CD4-positive, alpha-beta T cell treated with Interleukin-1 beta for 1 hour (primary cell): ENCODE data around the gene SRRM3.
"Not testable (repeated sequence)": the region's sequence is repeated elsewhere in the genome, so short reads cannot be mapped to it uniquely, and the experiment has no call there.

Source experiments
- DNase-seq, 2 donors: peaks; one replicate each; pipeline ENCODE4 v3.0.0-alpha.2; 2020 to 2022

SRRM3 gene

DNA sequence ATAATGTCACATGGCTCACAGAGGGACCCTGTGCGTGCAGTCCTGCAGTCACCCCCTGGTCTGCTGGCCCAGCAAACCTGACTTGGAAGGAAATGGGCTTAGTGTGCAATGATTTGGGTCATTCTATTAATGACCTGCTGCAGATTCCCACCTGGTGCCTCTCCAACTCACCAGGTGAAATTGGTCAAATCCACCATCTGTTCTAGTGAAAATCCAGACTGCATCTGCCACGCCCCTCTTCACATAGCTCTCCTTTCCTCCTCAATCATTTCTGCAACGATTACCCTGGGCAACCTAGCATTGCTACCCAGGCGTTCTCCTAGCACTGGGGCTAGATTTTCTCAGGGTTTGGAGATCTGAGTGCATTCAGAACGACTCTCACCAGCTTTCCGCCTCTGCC lies 29.4 kb downstream of the SRRM3 start:
- no peak for DNase-seq

DNA sequence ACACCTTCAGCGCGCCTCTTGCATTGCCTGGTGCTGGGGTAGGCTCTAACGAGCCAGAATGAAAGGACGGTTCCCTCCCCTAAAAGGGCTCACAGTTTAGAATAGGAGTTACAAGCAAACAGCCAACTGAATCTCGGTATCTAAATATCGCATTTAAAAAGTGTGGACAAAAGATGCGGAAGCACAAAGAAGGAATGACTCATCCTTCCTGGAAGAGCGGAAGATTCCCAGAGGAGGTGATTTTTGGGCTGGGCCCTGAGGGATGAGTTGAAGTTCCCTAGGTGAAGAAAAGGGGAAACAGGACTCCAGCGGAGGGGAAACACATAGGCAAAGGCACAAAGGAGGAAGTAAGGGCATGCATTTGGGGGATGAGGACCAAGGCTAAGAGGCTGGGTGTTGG lies 29.9 kb downstream of the SRRM3 start:
- DNase-seq = no peak

DNA sequence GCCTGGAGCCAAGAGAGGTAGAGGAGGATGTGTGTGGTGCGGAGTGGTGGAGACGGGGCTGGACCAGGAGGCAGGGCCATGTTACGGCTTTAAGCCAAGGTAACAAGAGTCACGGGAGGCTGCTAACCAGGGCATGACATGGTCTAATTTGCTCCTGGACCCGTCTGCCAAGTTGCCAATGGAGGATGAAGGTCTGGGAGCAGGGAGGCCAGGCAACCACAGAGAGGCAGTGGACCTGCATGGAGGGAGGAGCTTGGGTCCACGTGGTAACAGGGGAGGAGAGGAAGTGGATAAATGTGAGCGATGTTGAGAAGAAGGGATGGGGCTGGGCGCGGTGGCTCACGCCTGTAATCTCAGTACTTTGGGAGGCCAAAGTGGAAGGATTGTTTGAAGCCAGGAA lies 31.0 kb downstream of the SRRM3 start:
- DNase-seq = no peak

DNA sequence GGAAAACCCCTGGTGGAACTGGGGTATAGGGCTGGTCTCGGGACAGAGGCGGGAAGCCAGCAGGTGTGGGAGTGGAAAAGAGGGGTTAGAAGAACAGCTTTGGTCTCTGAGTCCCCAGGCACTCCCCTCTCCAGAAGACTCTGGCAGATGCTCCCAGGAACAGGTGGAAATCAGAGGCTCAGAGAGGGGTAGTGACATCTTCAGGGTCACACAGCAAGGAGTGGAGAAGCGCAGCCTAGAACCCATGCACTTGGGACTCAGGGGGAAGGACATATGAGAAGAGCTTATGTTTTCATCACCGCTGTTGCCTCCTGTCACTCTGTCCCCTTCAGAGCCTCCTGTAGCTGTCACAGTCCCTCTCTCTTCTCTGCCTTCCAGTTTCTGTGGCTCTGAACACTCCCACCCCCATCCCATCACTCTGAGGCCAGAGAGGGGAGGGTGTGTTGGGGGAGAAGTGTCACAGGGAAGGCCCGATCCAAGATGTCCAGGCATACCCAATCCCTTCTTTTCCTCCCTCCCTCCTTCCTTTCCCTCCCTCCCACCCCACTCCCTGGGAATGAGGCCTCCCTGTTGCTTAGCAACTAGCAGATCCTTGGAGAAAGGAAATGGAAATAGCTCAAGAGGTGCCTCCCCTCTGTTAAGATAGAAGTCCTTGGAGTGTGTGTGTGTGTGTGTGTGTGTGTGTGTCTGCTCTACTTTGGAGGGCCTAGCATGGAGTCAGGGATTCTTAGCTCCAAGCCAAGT lies 32.0 kb downstream of the SRRM3 start:
- no peak for DNase-seq

DNA sequence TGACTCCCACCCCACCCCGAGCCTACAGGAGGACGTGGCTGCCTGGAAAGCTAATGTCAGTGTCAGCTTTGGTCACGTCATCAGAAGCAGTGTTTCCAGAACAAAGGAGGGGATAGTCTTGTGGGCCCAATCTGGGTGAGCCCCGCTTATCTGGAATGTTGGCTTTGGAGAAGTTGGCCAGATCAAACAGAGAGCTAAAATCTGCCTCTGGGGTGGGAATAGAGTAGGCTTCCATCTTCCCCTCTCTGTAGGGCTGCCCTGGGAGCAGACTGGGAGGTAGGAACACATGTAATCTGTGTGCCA lies 32.5 kb downstream of the SRRM3 start:
- no peak for DNase-seq

DNA sequence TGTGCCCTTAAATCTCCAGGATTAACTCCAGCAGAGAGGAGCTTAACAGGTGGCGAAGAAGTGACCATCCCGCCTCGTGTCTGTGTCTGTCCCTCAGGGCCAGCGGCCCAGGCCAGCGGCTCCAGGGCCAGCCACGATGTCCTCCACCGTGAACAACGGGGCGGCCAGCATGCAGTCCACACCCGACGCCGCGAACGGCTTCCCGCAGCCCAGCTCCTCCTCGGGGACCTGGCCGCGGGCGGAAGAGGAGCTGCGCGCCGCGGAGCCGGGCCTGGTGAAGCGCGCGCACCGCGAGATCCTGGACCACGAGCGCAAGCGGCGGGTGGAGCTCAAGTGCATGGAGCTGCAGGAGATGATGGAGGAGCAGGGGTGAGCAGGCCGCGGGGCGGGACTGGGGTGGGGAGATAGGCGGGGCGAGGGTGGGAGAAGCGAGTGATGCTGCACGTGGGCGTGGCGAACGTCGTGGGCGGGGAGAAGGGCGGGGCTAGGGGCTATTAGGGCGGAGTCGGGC lies 33.3 kb downstream of the SRRM3 start:
- DNase-seq = peak; percentile 72 to 76

DNA sequence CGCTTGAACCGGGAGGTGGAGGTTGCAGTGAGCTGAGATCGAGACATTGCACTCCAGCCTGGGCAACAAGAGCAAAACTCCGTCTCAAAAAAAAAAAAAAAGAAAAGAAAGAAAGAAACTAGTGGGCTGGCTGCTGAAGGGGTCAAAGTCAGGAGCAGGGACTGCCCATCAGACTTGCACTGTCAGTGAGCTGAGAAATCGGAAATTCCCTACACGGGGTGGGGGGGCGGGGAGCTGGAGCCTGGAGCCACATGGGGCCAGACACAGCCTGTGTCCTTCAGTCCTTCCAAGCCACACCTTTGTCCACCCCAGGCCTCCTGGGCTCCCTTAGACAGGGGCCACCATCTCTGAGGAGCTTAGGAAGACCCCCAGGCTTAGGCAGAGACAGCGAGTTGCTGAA lies 34.5 kb downstream of the SRRM3 start:
- DNase-seq = no peak

DNA sequence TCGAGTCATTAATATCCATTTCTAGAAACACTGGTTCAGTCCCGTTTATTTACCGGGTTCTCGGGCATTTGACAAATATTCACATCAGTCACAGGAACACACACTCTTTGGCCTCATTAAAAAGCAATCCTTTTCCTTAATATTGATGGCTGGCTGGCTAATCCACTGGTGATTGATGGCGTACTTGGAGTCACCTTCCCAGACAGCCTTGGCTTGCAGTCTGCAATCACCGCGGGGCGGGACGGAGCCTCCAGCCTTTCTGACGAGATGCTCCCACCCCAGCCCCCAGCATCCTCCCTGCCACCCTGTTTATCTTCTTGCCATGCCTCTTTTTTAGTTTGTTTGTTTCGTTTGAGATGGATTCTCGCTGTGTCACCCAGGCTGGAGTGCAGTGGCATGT lies 36.6 kb downstream of the SRRM3 start:
- DNase-seq = no peak

DNA sequence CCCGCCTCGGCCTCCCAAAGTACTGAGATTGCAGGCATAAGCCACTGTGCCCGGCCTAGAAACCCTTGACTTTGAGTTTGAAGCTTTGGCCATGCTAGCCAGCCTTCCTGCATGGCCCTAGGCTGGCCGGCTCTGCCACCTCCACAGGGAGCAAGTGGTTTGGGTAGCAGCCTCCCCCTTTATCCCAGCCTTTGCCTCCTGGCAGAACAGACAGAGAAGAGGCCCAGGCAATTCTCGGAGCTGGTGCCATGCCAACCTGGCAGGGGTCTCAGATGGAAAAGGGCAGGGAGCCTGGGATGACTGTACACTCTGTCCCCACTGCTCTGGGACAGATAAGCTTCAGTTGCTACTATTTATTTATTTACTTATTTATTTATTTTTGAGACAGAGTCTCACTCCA lies 39.4 kb downstream of the SRRM3 start:
- DNase-seq = no peak

DNA sequence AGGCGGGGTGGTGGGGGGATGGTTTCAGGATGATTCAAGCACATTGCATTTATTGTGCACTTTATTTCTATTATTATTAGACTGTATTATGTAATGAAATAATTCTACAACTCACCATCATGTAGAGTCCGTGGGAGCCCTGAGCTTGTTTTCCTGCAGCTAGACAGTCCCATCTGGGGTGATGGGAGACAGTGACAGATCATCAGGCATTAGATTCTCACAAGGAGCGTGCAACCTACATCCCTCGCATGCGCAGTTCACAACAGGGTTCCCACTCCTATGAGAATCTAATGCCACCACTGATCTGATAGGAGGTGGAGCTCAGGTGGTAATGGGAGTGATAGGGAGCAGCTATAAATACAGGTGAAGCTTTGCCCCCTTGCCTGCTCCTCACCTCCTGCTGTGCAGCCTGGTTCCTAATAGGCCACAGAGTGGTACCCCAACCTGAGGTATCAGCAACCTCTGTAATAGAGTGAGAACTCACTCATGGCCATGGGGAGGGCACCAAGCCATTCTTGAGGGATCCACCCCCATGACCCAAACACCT lies 40.9 kb downstream of the SRRM3 start:
- DNase-seq = not testable (repeated sequence)

DNA sequence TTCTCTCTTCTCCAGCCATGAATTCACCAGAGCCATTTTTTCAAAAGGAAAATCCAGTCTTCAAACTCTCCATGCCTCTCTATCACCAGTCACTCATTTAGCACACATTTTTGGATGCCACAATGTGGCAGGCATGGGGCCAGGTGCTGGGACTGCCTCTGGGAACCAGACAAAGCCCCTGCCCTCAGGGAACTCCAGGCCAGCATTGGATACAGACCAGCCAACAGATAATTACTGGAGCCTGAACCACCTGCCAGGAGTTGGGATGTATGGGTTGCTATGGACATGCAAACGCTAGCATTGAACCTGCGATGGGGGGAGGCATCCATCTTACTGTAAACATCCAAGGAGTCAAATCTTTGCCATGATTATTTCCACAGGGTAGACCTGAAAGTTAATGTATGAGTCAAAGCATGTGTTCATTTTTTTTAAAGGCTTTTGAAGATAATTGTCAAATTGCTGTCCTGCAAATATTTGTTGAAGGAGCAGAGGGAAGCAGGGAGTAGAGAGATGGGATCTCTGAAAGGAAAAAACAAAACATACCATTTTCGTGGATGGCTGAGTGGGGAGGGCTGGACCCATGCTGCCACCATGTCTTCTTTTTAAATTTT lies 43.2 kb downstream of the SRRM3 start:
- DNase-seq = no peak

DNA sequence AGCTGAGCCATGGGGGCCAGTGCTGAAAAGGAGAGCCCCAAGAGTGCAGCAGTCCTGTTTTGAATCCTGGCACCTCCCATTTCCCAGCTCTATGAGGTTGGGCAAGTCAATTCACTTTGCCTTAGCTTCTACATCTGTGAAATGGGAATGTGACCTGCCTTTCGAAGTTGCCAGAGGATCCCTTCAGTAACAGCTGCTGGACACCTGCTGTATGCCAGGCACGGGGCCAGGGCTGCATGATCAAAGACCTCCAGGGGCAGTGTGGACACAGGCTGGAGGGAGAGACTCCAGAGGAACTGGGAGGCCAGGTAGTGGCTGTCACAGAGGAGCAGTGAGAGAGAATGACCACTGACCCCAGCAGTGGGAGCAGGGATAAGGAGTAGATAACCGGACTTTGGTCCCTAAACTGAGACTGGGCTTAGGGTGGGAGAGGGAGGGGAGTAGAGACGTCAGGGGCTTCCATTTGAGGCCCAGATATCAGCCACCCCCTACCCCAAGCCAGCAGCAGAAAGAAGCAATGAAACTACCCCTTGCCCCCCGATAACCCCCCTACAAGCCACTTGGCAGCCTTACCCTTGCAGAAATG lies 45.2 kb downstream of the SRRM3 start:
- DNase-seq = no peak

DNA sequence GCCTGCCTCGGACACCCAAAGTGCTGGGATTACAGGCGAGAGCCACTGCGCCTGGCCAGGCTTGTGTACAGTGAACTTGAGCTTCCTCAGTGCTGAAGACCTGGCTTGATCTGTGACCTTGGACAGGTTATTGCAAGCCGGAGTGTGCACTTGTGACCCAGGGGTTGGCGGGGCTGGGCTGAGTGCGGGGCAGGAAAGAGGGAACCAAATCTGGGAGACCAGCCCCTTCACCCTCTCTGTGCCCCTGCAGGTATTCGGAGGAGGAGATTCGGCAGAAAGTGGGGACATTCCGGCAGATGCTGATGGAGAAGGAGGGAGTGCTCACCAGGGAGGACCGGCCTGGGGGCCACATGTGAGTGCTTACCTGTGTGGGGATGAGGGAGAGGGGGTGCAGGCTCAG lies 46.2 kb downstream of the SRRM3 start:
- no peak for DNase-seq

DNA sequence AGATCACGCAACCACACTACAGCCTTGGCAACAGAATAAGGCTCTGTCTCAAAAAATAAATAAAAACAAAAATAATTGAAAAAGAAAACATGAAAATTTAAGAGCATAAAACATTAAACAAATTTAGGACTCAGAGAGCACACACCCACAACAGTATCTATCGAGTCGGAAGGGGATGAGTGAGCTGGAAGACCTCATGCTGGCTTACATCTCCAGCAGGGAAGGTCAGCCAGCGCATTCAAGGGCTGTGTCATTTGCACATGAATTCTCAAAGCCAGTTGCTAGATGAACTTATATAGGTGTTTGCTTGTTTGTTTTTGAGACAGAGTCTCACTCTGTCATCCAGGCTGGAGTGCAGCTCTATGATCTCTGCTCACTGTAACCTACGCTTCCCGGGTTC lies 50.3 kb downstream of the SRRM3 start:
- DNase-seq = no peak

DNA sequence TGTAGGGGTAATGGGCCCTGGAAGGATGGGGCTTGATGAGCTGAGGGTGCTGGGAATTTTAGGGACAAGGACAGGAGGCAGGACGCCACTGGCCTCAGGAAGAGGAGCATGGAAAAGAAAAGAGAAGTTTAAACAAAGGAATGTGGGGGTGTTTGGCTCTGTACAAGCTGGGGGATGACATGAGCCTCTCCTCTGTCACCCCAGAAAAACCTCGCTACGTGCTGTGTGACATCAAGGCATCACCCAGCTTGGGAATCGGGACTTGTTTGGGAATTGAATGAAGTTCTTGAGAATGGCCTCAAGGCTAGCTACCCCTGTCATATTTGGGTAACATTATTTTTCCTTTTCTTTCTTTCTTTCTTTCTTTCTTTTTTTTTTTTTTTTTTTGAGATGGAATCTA lies 53.1 kb downstream of the SRRM3 start:
- no peak for DNase-seq

DNA sequence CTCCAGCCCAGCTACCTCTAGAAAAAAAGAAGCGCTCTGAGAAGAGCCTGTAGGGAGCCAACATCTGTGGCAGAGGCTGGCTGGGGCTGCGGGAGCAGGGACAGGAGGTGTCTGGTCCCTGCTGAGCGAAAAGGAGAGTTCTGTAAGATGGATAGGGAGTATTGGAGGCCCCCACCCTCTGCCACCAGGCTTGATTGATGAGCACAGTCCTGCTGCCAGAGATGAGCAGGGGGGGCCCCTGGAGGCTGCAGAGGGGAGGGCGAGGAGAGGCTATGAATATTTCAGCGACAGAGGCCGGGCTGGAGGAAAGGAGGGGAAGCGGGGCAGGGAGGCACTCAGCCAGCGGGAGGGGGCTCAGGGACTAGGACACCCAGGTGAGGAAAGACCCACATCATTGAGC lies 56.3 kb downstream of the SRRM3 start:
- no peak for DNase-seq

DNA sequence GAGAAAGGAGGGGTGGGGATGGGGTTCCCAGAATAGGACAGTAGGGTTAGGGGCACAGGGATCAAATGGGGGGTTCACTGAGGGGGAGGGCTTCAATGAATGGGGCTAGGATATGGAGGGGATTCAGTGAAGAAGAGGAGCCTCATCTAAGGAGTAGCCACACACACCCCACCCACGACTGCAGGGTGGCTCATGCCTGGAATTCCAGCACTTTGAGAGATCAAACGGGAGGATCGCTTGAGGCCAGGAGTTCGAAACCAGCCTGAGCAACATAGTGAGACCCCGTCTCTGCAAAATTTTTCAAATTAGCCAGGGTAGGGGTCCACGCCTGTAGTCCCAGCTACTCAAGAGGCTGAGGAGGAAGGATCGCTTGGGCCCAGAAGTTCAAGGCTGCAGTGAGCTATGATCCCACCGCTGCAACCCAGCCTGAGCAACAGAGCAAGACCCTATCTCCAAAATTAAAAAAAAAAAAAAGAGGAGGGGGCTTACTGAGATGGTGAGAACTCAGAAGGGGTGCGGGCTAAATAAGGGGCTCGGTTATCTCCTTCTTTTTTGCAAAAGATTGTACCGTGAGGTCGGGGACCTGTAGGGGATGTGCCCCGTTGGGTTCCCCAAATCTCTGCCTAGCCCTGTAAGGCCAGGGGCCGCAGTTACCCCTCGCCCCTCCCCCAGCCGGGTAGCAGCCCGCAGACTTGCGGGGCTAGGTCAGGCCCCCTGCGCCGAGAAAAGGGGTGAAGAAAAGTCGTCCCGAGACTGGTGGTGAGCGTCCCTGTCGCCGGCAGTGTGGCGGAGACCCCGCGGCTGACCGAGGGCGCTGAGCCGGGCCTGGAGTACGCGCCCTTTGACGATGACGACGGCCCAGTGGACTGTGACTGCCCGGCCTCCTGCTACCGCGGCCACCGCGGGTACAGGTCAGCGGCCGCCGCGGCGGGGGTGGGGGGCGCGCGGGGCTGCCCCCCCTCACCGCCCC lies 57.7 kb downstream of the SRRM3 start:
- no peak for DNase-seq

DNA sequence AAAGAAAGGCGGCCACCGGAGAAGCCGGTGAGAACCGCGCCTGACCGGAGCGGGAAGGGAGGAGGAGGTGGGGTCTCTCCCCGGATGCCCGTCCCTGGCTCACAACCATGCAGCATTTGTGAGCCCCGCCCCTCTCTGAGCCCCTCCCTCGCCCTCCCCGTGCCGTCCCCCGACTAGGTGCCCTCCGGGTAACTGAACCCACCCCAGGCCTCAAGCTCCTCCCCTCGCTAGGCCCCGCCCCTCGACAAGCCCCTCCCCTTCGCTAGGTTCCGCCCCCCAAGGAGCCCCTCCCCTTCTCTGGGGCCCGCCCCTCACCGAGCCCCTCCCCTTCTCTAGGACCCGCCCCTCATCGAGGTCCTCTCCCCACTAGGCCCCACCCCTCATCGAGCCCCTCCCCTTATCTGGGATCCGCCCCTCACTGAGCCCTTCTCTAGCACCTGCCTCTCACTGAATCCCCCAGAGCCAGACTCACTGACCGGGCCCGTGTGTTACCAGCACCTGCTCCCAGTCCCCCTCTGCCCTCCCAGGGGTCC lies 58.5 kb downstream of the SRRM3 start:
- DNase-seq = peak; percentile 35 to 37

DNA sequence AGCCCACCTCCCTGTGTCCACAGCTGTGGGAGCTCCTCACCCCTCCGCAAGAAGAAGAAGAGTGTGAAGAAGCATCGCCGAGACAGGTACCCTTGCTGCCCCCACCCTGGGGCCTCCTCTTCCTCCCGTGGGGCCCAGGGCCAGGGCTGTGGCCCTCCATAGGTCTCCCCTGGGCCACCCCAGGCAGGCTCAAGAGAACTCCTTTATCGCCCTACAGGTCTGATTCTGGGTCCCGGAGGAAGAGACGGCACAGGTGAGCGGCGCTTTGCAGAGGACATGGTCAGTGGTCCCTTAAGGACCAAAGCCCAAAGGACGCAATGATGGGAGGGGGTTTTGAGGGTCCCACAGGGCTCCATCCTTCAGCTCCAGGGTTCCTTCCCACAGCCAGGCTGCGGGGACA lies 59.6 kb downstream of the SRRM3 start:
- no peak for DNase-seq

DNA sequence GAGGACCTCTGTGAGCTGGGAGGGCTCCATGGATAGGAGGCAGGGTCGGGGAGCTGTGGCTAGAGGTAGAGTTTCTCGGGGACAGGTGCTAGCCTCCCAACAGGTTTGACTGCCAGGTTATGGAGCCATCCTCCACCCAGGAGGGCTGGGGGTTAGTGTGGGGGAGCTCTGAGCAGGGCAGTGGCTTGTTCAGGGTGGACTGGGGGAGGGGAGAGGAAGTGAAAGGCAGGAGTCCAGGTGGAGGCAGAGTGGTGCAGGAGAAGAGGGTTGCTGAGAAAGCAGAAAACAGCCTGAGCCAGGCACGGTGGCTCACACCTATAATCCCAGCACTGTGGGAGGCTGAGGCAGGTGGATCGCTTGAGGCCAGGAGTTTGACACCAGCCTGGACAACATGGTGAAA lies 60.2 kb downstream of the SRRM3 start:
- no peak for DNase-seq

DNA sequence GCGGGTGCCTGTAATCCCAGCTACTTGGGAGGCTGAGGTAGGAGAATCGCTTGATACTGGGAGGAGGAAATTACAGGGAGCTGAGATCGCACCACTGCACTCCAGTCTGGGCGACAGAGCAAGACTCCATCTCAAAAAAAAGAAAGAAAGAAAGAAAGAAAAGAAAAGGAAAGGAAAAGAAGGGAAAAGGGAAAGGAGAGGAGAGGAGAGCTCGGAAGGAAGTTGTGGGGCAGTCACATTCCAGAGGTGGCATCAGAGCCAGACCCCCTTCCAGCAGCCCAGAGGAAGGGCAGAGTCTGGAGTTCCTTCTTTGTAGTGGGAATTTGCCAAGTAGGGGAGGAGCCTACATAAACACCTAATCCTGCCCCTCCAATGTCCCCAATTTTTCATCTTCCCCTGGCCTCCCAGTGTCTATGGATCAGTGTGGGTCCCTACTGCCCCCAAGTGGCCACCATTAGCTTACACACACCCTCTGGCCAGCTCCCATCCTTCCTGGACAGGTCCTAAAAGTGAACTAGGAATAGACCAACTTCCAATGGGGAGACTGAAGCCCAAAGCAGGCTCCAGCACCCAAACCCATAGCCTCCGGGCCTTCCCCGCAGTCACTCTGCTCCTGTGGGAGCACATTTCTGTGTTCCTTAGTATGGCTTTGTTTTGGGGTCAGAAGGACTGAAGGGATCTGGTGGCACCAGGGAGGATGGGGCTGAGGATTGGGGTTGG lies 61.1 kb downstream of the SRRM3 start:
- peak; percentile 27 to 29 for DNase-seq

DNA sequence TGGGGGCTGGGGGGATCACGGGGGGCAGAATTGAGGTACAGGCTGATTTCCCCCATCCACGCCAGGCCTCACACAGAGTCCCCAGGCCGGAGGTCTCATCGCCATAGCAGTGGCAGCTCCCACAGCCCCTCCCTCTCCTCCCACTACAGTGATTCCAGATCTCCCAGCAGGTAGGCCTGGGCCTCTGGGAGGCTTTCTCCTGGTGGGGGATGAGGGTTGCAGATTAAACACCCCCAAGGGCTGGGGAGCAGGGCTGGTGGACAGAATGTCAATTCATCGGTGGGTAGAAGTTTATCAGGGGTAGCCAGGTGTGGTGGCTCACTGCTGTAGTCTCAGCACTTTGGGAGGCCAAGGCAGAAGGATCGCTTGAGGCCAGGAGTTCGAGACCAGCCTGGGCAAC lies 63.6 kb downstream of the SRRM3 start:
- DNase-seq = no peak
